ENCODE data around the gene PLEKHG5.
"Not testable (repeated sequence)": the region's sequence is repeated elsewhere in the genome, so short reads cannot be mapped to it uniquely, and the experiment has no call there.

Gene PLEKHG5

GRCh38 chr1:6464514-6464836, 27.0 kb downstream of the PLEKHG5 start:
- DNase-seq: peak in 2 of 56 donors; percentile 14 to 27

GRCh38 chr1:6463120-6463412, 28.4 kb downstream of the PLEKHG5 start:
- no peak for DNase-seq

GRCh38 chr1:6462412-6463119, 28.9 kb downstream of the PLEKHG5 start:
- DNase-seq: peak in 1 of 56 donors; percentile 10

- DNase-seq: no peak
Measured at GRCh38 chr1:6461538-6462411, 29.7 kb downstream of the PLEKHG5 start.

- no peak for DNase-seq
Measured at GRCh38 chr1:6461051-6461530, 30.4 kb downstream of the PLEKHG5 start.

GRCh38 chr1:6460301-6461050, 31.0 kb downstream of the PLEKHG5 start:
- DNase-seq: no peak

- no peak for DNase-seq
Measured at GRCh38 chr1:6459850-6460265, 31.6 kb downstream of the PLEKHG5 start.

- no peak for DNase-seq
Measured at GRCh38 chr1:6456800-6457466, 34.5 kb downstream of the PLEKHG5 start.

- DNase-seq: not testable (repeated sequence)
Measured at GRCh38 chr1:6455752-6456520, 35.5 kb downstream of the PLEKHG5 start.

GRCh38 chr1:6454856-6455751, 36.4 kb downstream of the PLEKHG5 start:
- DNase-seq: no peak

- DNase-seq: not testable (repeated sequence)
Measured at GRCh38 chr1:6453895-6454855, 37.3 kb downstream of the PLEKHG5 start.

- DNase-seq: no peak
Measured at GRCh38 chr1:6450943-6451373, 40.5 kb downstream of the PLEKHG5 start.

GRCh38 chr1:6450486-6450885, 41.0 kb downstream of the PLEKHG5 start:
- not testable (repeated sequence) for DNase-seq

GRCh38 chr1:6450005-6450450, 41.4 kb downstream of the PLEKHG5 start:
- DNase-seq: no peak

- peak in 7 of 56 donors; percentile 10 to 50 (median 18) for DNase-seq
Measured at GRCh38 chr1:6448749-6449631, 42.5 kb downstream of the PLEKHG5 start.

GRCh38 chr1:6447818-6448748, 43.4 kb downstream of the PLEKHG5 start:
- peak in 1 of 56 donors; percentile 11 for DNase-seq

Data from nucleus accumbens (tissue), 56 donors.